ENCODE results near the gene BEST4.

Gene BEST4

GRCh38 chr1:44788120-44788860, at the start of gene BEST4:
TSS of gene BEST4 (minus strand) at chr1:44788170. CDS start at chr1:44787705, 465 bp downstream.
- Mint-ChIP-seq H3K27me3 (ENCODE audit: low read depth) (no peaks in the 10 kb centered on the region), H3K4me3 (no peak within 1 kb of the TSS), H3K9me3 (no peaks in the 10 kb centered on the region), H3K4me1 (ENCODE audit: low read depth) (peaks cover 22% of the 10 kb centered on the region), H3K27ac (no peak within 1 kb of the TSS), H3K36me3 (ENCODE audit: low read depth) (peaks cover 2% of the 10 kb centered on the region)
- no peak for DNase-seq (ENCODE audit: low spot score)

- no peaks in the 10 kb centered on the region for H3K27me3 Mint-ChIP-seq (ENCODE audit: low read depth)
- H3K4me3 Mint-ChIP-seq = no peak overlapping the region
- DNase-seq (ENCODE audit: low spot score) = peak; percentile 72
- H3K27ac Mint-ChIP-seq = peak overlapping the region; percentile 4
- H3K36me3 Mint-ChIP-seq (ENCODE audit: low read depth) = no peaks in the 10 kb centered on the region
- peaks cover 11% of the 10 kb centered on the region for H3K4me1 Mint-ChIP-seq (ENCODE audit: low read depth)
- H3K9me3 Mint-ChIP-seq = no peaks in the 10 kb centered on the region
These were observed 48.0 kb upstream of the BEST4 start for GRCh38 chr1:44835738-44836675.

GRCh38 chr1:44834328-44834727, 46.4 kb upstream of the BEST4 start:
- Mint-ChIP-seq H3K27me3 (ENCODE audit: low read depth) (no peaks in the 10 kb centered on the region), H3K27ac (no peak overlapping the region), H3K4me3 (no peak overlapping the region), H3K36me3 (ENCODE audit: low read depth) (no peaks in the 10 kb centered on the region), H3K4me1 (ENCODE audit: low read depth) (peaks cover 11% of the 10 kb centered on the region), H3K9me3 (no peaks in the 10 kb centered on the region)
- no peak for DNase-seq (ENCODE audit: low spot score)

- no peak for DNase-seq (ENCODE audit: low spot score)
- Mint-ChIP-seq H3K4me1 (ENCODE audit: low read depth) (peaks cover 11% of the 10 kb centered on the region), H3K27ac (no peak overlapping the region), H3K36me3 (ENCODE audit: low read depth) (no peaks in the 10 kb centered on the region), H3K27me3 (ENCODE audit: low read depth) (no peaks in the 10 kb centered on the region), H3K9me3 (no peaks in the 10 kb centered on the region), H3K4me3 (no peak overlapping the region)
These were observed 44.2 kb upstream of the BEST4 start for GRCh38 chr1:44832056-44832705.

- no peaks in the 10 kb centered on the region for H3K9me3 Mint-ChIP-seq
- DNase-seq (ENCODE audit: low spot score) = no peak
- H3K27ac Mint-ChIP-seq = no peak overlapping the region
- no peak overlapping the region for H3K4me3 Mint-ChIP-seq
- H3K4me1 Mint-ChIP-seq (ENCODE audit: low read depth) = peaks cover 11% of the 10 kb centered on the region
- H3K36me3 Mint-ChIP-seq (ENCODE audit: low read depth) = no peaks in the 10 kb centered on the region
- H3K27me3 Mint-ChIP-seq (ENCODE audit: low read depth) = no peaks in the 10 kb centered on the region
These were observed 43.5 kb upstream of the BEST4 start for GRCh38 chr1:44831516-44831915.

GRCh38 chr1:44830900-44831304, 42.9 kb upstream of the BEST4 start:
- Mint-ChIP-seq H3K27ac (no peak overlapping the region), H3K27me3 (ENCODE audit: low read depth) (no peaks in the 10 kb centered on the region), H3K9me3 (no peaks in the 10 kb centered on the region), H3K4me1 (ENCODE audit: low read depth) (peaks cover 11% of the 10 kb centered on the region), H3K4me3 (no peak overlapping the region), H3K36me3 (ENCODE audit: low read depth) (no peaks in the 10 kb centered on the region)
- no peak for DNase-seq (ENCODE audit: low spot score)

GRCh38 chr1:44829506-44830384, 41.8 kb upstream of the BEST4 start:
- Mint-ChIP-seq H3K27ac (no peak overlapping the region), H3K9me3 (no peaks in the 10 kb centered on the region), H3K4me1 (ENCODE audit: low read depth) (peaks cover 6% of the 10 kb centered on the region), H3K36me3 (ENCODE audit: low read depth) (no peaks in the 10 kb centered on the region), H3K27me3 (ENCODE audit: low read depth) (no peaks in the 10 kb centered on the region), H3K4me3 (no peak overlapping the region)
- DNase-seq (ENCODE audit: low spot score) = no peak

GRCh38 chr1:44828841-44829440, 41.0 kb upstream of the BEST4 start:
- DNase-seq (ENCODE audit: low spot score) = no peak
- Mint-ChIP-seq H3K27ac (no peak overlapping the region), H3K36me3 (ENCODE audit: low read depth) (no peaks in the 10 kb centered on the region), H3K9me3 (no peaks in the 10 kb centered on the region), H3K27me3 (ENCODE audit: low read depth) (no peaks in the 10 kb centered on the region), H3K4me1 (ENCODE audit: low read depth) (peaks cover 3% of the 10 kb centered on the region), H3K4me3 (no peak overlapping the region)

GRCh38 chr1:44828003-44828651, 40.2 kb upstream of the BEST4 start:
- no peak for DNase-seq (ENCODE audit: low spot score)
- Mint-ChIP-seq H3K4me1 (ENCODE audit: low read depth) (peaks cover 3% of the 10 kb centered on the region), H3K27me3 (ENCODE audit: low read depth) (no peaks in the 10 kb centered on the region), H3K27ac (no peak overlapping the region), H3K9me3 (no peaks in the 10 kb centered on the region), H3K4me3 (no peak overlapping the region), H3K36me3 (ENCODE audit: low read depth) (no peaks in the 10 kb centered on the region)

GRCh38 chr1:44827197-44828002, 39.4 kb upstream of the BEST4 start:
- H3K4me3 Mint-ChIP-seq = no peak overlapping the region
- H3K27ac Mint-ChIP-seq = no peak overlapping the region

GRCh38 chr1:44826375-44827196, 38.6 kb upstream of the BEST4 start:
- Mint-ChIP-seq H3K27ac (no peak overlapping the region), H3K4me3 (no peak overlapping the region), H3K9me3 (no peaks in the 10 kb centered on the region), H3K4me1 (ENCODE audit: low read depth) (peaks cover 3% of the 10 kb centered on the region), H3K27me3 (ENCODE audit: low read depth) (no peaks in the 10 kb centered on the region), H3K36me3 (ENCODE audit: low read depth) (no peaks in the 10 kb centered on the region)
- DNase-seq (ENCODE audit: low spot score) = no peak

More at GRCh38 chr1:44827197-44828002, 39.4 kb upstream of the BEST4 start:
- Mint-ChIP-seq H3K36me3 (ENCODE audit: low read depth) (no peaks in the 10 kb centered on the region), H3K4me1 (ENCODE audit: low read depth) (peaks cover 3% of the 10 kb centered on the region), H3K27me3 (ENCODE audit: low read depth) (no peaks in the 10 kb centered on the region), H3K9me3 (no peaks in the 10 kb centered on the region)
- DNase-seq (ENCODE audit: low spot score) = no peak

All from T-helper 2 cell treated with Interferon-gamma antibody and Interleukin-4, amounts not matched to agents 5 μg/mL and 100 μg/mL, for 36 hours (primary cell).